Neural crest cell (in vitro differentiated cells): ENCODE measurements around the gene MKLN1. TPM values are rescaled to one million over a fixed set of nuclear protein-coding genes. Genes with fewer than 3 reads are reported as not detected.

Experiments used
- DNase-seq: peaks from one replicate; pipeline ENCODE4 v3.0.0; 2021; ENCODE audit warnings: low read depth, mixed read lengths, low spot score
- H3K27ac Mint-ChIP-seq: one replicate; pipeline ENCODE4 v1.8.0; 2021; ENCODE audit warnings: mild to moderate bottlenecking, mixed read lengths; ENCODE audit not compliant: unreplicated experiment
- H3K27me3 Mint-ChIP-seq: 2 replicates; pipeline ENCODE4 v1.8.0; 2021; ENCODE audit warnings: low read depth, mild to moderate bottlenecking, mixed read lengths
- H3K36me3 Mint-ChIP-seq: 2 replicates; pipeline ENCODE4 v1.8.0; 2021; ENCODE audit warnings: low read depth, mild to moderate bottlenecking, mixed read lengths
- H3K4me1 Mint-ChIP-seq: 2 replicates; pipeline ENCODE4 v1.8.0; 2021; ENCODE audit warnings: mixed read lengths
- H3K4me3 Mint-ChIP-seq: one replicate; pipeline ENCODE4 v1.8.0; 2021; ENCODE audit warnings: mild to moderate bottlenecking, mixed read lengths
- H3K9me3 Mint-ChIP-seq: 2 replicates; pipeline ENCODE4 v1.8.0; 2021; ENCODE audit warnings: mixed read lengths
- CTCF ChIP-seq: fragments of 200-600 bp; sonication (generic); conservative IDR thresholded peaks from 2 replicates; pipeline ENCODE4 v1.5.0; 2021; ENCODE audit warnings: antibody characterized with exemption, mild to moderate bottlenecking
- total RNA-seq: library from RNA; stranded (reverse); gene quantifications from 2 replicates; pipeline ENCODE4 v1.2.1, GENCODE V29; 2021

Gene MKLN1
- total RNA-seq, 1 donor from 2014 or later, result 45.7 TPM

- Mint-ChIP-seq H3K9me3 (no peaks in the 10 kb centered on the region), H3K27me3 (peaks cover 4% of the 10 kb centered on the region), H3K36me3 (no peaks in the 10 kb centered on the region), H3K4me3 (no peak overlapping the region), H3K4me1 (peaks cover 5% of the 10 kb centered on the region), H3K27ac (peak overlapping the region; percentile 81)
- no peak for TF ChIP-seq CTCF
- DNase-seq, result no peak
These were observed 210.6 kb downstream of the MKLN1 start for GRCh38 chr7:131538071-131538812.

GRCh38 chr7:131538813-131539179, 211.1 kb downstream of the MKLN1 start:
- Mint-ChIP-seq H3K36me3 (no peaks in the 10 kb centered on the region), H3K9me3 (no peaks in the 10 kb centered on the region), H3K4me1 (peaks cover 5% of the 10 kb centered on the region), H3K4me3 (no peak overlapping the region), H3K27ac (no peak overlapping the region), H3K27me3 (peaks cover 4% of the 10 kb centered on the region)
- TF ChIP-seq CTCF, result no peak
- no peak for DNase-seq

- H3K9me3 Mint-ChIP-seq, result no peaks in the 10 kb centered on the region
- H3K4me1 Mint-ChIP-seq, result peaks cover 15% of the 10 kb centered on the region
- H3K4me3 Mint-ChIP-seq, result no peak overlapping the region
- H3K27ac Mint-ChIP-seq, result peak overlapping the region; percentile 29
- DNase-seq, result no peak
- no peaks in the 10 kb centered on the region for H3K36me3 Mint-ChIP-seq
- peaks cover 4% of the 10 kb centered on the region for H3K27me3 Mint-ChIP-seq
- no peak for TF ChIP-seq CTCF
These were observed 213.0 kb downstream of the MKLN1 start for GRCh38 chr7:131540491-131541162.

GRCh38 chr7:131543298-131543697, 215.6 kb downstream of the MKLN1 start:
- DNase-seq, result no peak
- peaks cover 5% of the 10 kb centered on the region for H3K27me3 Mint-ChIP-seq
- H3K4me1 Mint-ChIP-seq, result peaks cover 20% of the 10 kb centered on the region
- no peaks in the 10 kb centered on the region for H3K9me3 Mint-ChIP-seq
- H3K36me3 Mint-ChIP-seq, result no peaks in the 10 kb centered on the region
- no peak overlapping the region for H3K4me3 Mint-ChIP-seq
- no peak overlapping the region for H3K27ac Mint-ChIP-seq
- no peak for TF ChIP-seq CTCF

GRCh38 chr7:131544021-131544420, 216.3 kb downstream of the MKLN1 start:
- Mint-ChIP-seq H3K4me3 (no peak overlapping the region), H3K27ac (no peak overlapping the region), H3K4me1 (peaks cover 20% of the 10 kb centered on the region), H3K27me3 (peaks cover 10% of the 10 kb centered on the region), H3K9me3 (no peaks in the 10 kb centered on the region), H3K36me3 (no peaks in the 10 kb centered on the region)
- TF ChIP-seq CTCF, result no peak
- no peak for DNase-seq
